Putamen (tissue), 1 donor: Measurements from ENCODE around the gene CIZ1.
"Not testable (repeated sequence)": the region's sequence is repeated elsewhere in the genome, so short reads cannot be mapped to it uniquely, and the experiment has no call there.

ENCODE experiments used
- DNase-seq: peaks from one replicate; pipeline ENCODE4 v3.0.0-alpha.2; 2016; ENCODE audit warnings: low spot score

The CIZ1 gene

GRCh38 chr9:128145536-128145935, 45.8 kb downstream of the CIZ1 start:
- DNase-seq, result no peak

- DNase-seq, result no peak
These were observed 46.9 kb downstream of the CIZ1 start for GRCh38 chr9:128144239-128145181.

GRCh38 chr9:128143525-128144238, 47.7 kb downstream of the CIZ1 start:
- DNase-seq, result no peak

GRCh38 chr9:128142596-128142995, 48.8 kb downstream of the CIZ1 start:
- no peak for DNase-seq

- DNase-seq, result no peak
These were observed 49.3 kb downstream of the CIZ1 start for GRCh38 chr9:128142061-128142460.

- no peak for DNase-seq
These were observed 49.8 kb downstream of the CIZ1 start for GRCh38 chr9:128141604-128142003.

GRCh38 chr9:128139621-128140020, 51.8 kb downstream of the CIZ1 start:
- no peak for DNase-seq

- DNase-seq, result no peak
These were observed 53.4 kb downstream of the CIZ1 start for GRCh38 chr9:128138001-128138400.

GRCh38 chr9:128136816-128137793, 54.3 kb downstream of the CIZ1 start:
- no peak for DNase-seq

GRCh38 chr9:128135561-128135960, 55.8 kb downstream of the CIZ1 start:
- not testable (repeated sequence) for DNase-seq

- not testable (repeated sequence) for DNase-seq
These were observed 59.2 kb downstream of the CIZ1 start for GRCh38 chr9:128132139-128132538.

- DNase-seq, result not testable (repeated sequence)
These were observed 60.0 kb downstream of the CIZ1 start for GRCh38 chr9:128131346-128131745.

GRCh38 chr9:128130651-128131050, 60.7 kb downstream of the CIZ1 start:
- DNase-seq, result not testable (repeated sequence)

GRCh38 chr9:128129976-128130590, 61.3 kb downstream of the CIZ1 start:
- DNase-seq, result not testable (repeated sequence)

GRCh38 chr9:128128836-128129590, 62.4 kb downstream of the CIZ1 start:
- DNase-seq, result no peak

- DNase-seq, result peak; percentile 92
These were observed 63.2 kb downstream of the CIZ1 start for GRCh38 chr9:128127990-128128835.

- peak; percentile 91 for DNase-seq
These were observed 63.8 kb downstream of the CIZ1 start, which contains the start of gene PTGES2 for GRCh38 chr9:128127568-128127989. TSS of gene PTGES2 (minus strand) at chr9:128127729. CDS start at chr9:128127717, 12 bp downstream.

- DNase-seq, result no peak
These were observed 65.6 kb downstream of the CIZ1 start for GRCh38 chr9:128125580-128126354.
